Hepatocyte (in vitro differentiated cells): Measurements from ENCODE around the gene DMBX1. TPM values are rescaled to one million over a fixed set of nuclear protein-coding genes. Genes with fewer than 3 reads are reported as not detected.

ENCODE experiments used
- DNase-seq: peaks from one replicate; pipeline ENCODE4 v3.0.0-alpha.2; 2016; ENCODE audit warnings: low spot score
- H2AFZ ChIP-seq: fragments of 200-600 bp; sonication (generic); 2 replicates; pipeline ENCODE4 v1.6.0; 2016; ENCODE audit warnings: antibody characterized with exemption, mild to moderate bottlenecking
- H3K27ac ChIP-seq: fragments of 200-600 bp; sonication (generic); 2 replicates; pipeline ENCODE4 v1.5.1; 2016; ENCODE audit warnings: mild to moderate bottlenecking
- H3K27me3 ChIP-seq: fragments of 200-600 bp; sonication (generic); 2 replicates; pipeline ENCODE4 v1.6.1; 2016
- H3K36me3 ChIP-seq: fragments of 200-600 bp; sonication (generic); replicated peaks from 2 replicates; pipeline ENCODE4 v1.5.1; 2016; ENCODE audit warnings: low read depth; ENCODE audit not compliant: insufficient read depth
- H3K4me1 ChIP-seq: fragments of 200-600 bp; sonication (generic); 2 replicates; pipeline ENCODE4 v1.5.1; 2016; ENCODE audit warnings: mild to moderate bottlenecking, moderate library complexity; ENCODE audit not compliant: insufficient read depth
- H3K4me2 ChIP-seq: fragments of 200-600 bp; sonication (generic); 2 replicates; pipeline ENCODE4 v1.6.0; 2016
- H3K4me3 ChIP-seq: fragments of 200-600 bp; sonication (generic); 2 replicates; pipeline ENCODE4 v1.5.1; 2016; ENCODE audit warnings: mild to moderate bottlenecking
- H3K79me2 ChIP-seq: fragments of 200-600 bp; sonication (generic); 2 replicates; pipeline ENCODE4 v1.6.0; 2017; ENCODE audit warnings: mild to moderate bottlenecking
- H3K9me2 ChIP-seq: fragments of 200-600 bp; sonication (generic); replicated peaks from 2 replicates; pipeline ENCODE4 v1.6.0; 2017; ENCODE audit warnings: mild to moderate bottlenecking; ENCODE audit not compliant: insufficient read depth
- H3K9me3 ChIP-seq: fragments of 200-600 bp; sonication (generic); 2 replicates; pipeline ENCODE4 v1.5.1; 2016; ENCODE audit warnings: low read depth, mild to moderate bottlenecking
- H4K20me1 ChIP-seq: fragments of 200-600 bp; sonication (generic); 2 replicates; pipeline ENCODE4 v1.6.0; 2016; ENCODE audit warnings: mild to moderate bottlenecking; ENCODE audit not compliant: insufficient read depth, poor library complexity, severe bottlenecking
- CTCF ChIP-seq: fragments of 200-600 bp; sonication (generic); IDR thresholded peaks from 2 replicates; pipeline ENCODE4 v1.5.1; 2016; ENCODE audit warnings: antibody characterized with exemption, mild to moderate bottlenecking; ENCODE audit not compliant: poor library complexity
- EZH2 ChIP-seq: fragments of 200-600 bp; sonication (generic); IDR thresholded peaks from 2 replicates; pipeline ENCODE4 v1.6.1; 2016; ENCODE audit warnings: antibody characterized with exemption, mild to moderate bottlenecking, borderline replicate concordance
- EZH2phosphoT487 ChIP-seq: fragments of 200-600 bp; sonication (generic); IDR thresholded peaks from one replicate; pipeline ENCODE4 v1.6.1; 2018; ENCODE audit warnings: antibody characterized with exemption, mild to moderate bottlenecking, low read depth, moderate library complexity; ENCODE audit not compliant: unreplicated experiment, severe bottlenecking
- WGBS: methylation state at CpG from one replicate; pipeline ENCODE4 v1.1.6; 2016; ENCODE audit warnings: low lambda C conversion rate; ENCODE audit errors: missing lambda C conversion rate; 5-methylcytosine and 5-hydroxymethylcytosine counted together
- polyA plus RNA-seq: library from polyadenylated mRNA; unstranded; fragments of >200 nt; fragmentation: Nextera tagmentation; extraction: Ambion mirVana; gene quantifications from 2 replicates; pipeline ENCODE4 v1.2.1, GENCODE V29; 2016
- total RNA-seq: library from RNA; depleted of rRNA; stranded (reverse); fragments of >200 nt; gene quantifications from 2 replicates; pipeline ENCODE4 v1.2.3, GENCODE V29; 2014

DMBX1 gene
- total and polyA plus RNA-seq, 2 experiments from 2014 or later: not detected

DNA sequence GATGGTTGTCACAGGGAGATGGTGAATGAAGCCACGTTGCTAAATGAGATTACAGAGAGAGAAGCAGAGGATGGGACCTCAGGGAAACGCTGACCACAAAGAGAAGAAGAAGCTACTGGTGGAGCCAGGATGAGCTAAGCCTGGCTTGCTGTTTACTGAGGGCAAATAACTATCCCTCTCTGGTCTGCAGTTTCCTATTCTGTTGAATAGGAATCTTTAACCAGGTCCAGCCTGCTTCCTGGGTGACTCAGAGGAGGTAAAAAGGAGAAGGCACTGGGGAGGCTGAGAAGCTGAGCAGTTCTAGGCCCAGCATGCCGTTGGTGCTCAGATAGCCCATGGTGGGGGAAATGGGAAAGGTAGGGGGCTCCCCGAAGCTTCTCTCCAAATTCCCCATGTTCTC lies 29.6 kb downstream of the DMBX1 start:
- WGBS: 79% methylated on average over 4 of the region's 4 CpGs
- no peaks in the 10 kb centered on the region for H3K9me3 ChIP-seq

DNA sequence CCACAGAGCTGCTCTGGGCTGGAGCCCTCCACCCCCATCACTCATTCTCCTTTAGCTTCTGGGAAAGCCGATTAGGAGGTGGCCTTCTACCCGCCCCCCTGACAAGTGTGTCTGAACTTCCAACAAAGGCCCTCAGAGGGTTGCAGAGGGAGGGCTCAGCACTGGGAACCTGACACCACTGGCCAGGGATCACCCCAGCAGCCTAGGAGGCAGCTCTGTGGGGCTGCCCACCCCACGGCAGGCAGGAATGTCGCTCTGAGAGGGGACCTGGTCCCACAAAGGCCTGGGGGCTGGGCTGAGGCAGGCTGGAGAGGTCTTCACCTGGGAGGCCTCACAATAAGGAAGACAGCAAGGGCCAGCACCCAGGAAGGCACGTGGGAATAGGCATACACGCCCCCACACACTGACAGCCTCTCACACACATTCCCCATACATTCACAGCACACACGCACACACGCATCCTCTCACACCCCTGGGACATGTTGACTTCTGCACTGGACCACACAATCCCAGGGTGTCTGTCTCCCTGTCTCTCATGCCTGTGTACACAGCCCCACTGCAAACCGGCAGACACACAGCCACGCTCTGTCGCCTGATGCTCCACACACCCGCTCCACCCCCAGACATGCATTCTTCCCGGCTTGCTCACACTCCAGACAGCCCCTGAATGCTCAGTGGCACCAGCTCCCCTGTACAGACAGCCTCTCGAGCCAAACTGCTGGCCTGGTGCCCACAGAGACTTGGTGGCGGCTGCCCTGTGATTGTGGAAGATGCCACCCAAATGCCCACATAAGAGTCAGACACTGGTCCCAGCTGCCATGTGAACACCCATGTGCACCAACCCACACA lies 30.7 kb downstream of the DMBX1 start:
- Histone ChIP-seq H3K9me3 (no peaks in the 10 kb centered on the region), H3K4me2 (peak overlapping the region; percentile 46), H3K27ac (no peak overlapping the region), H3K4me1 (peaks cover 20% of the 10 kb centered on the region), H4K20me1 (no peaks in the 10 kb centered on the region), H3K4me3 (no peak overlapping the region), H3K27me3 (peaks cover 15% of the 10 kb centered on the region), H3K9me2 (no peaks in the 10 kb centered on the region), H2AFZ (no peak overlapping the region), H3K36me3 (no peaks in the 10 kb centered on the region), H3K79me2 (no peaks in the 10 kb centered on the region)
- no peak for TF ChIP-seq EZH2phosphoT487
- no peak for TF ChIP-seq EZH2
- no peak for TF ChIP-seq CTCF
- peak; percentile 74 for DNase-seq
- WGBS: 25% methylated on average over 15 of the region's 15 CpGs

More for the DNA sequence above, 29.6 kb downstream of the DMBX1 start:
- H3K79me2 ChIP-seq: no peaks in the 10 kb centered on the region
- TF ChIP-seq EZH2phosphoT487: no peak
- no peak for TF ChIP-seq CTCF
- no peak for TF ChIP-seq EZH2
- DNase-seq: no peak
- H3K27me3 ChIP-seq: peaks cover 4% of the 10 kb centered on the region
- no peaks in the 10 kb centered on the region for H3K36me3 ChIP-seq
- no peaks in the 10 kb centered on the region for H3K9me2 ChIP-seq
- no peak overlapping the region for H3K4me2 ChIP-seq
- no peak overlapping the region for H2AFZ ChIP-seq
- H3K4me1 ChIP-seq: peaks cover 20% of the 10 kb centered on the region
- no peak overlapping the region for H3K4me3 ChIP-seq
- H3K27ac ChIP-seq: no peak overlapping the region
- no peaks in the 10 kb centered on the region for H4K20me1 ChIP-seq

DNA sequence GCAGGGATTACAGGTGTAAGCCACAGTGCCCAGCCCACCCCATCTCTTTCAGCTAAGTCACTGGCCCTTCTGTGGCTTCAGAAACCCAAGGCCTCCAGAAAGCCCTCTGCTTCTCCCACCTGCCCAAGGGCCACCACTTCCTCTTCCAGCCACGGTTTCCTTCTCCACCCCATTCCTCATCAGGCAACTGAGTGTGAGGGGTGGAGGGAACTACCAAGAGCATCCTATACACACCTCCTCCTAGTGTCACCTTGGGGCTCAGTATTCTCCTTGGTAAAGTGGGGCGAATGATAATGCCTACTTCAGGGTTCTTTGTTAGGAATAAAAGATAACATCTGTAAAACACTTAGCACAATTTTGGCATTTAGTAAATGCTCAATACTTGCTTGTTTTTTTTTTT lies 31.8 kb downstream of the DMBX1 start:
- no peaks in the 10 kb centered on the region for H4K20me1 ChIP-seq
- no peaks in the 10 kb centered on the region for H3K36me3 ChIP-seq
- H3K27me3 ChIP-seq: peaks cover 26% of the 10 kb centered on the region
- H3K4me1 ChIP-seq: peaks cover 20% of the 10 kb centered on the region
- WGBS: 75% methylated on average over 2 of the region's 2 CpGs
- no peak overlapping the region for H3K27ac ChIP-seq
- H3K4me2 ChIP-seq: no peak overlapping the region
- TF ChIP-seq EZH2 (no peak), EZH2phosphoT487 (no peak), CTCF (no peak)
- no peak for DNase-seq
- H3K9me3 ChIP-seq: no peaks in the 10 kb centered on the region
- no peak overlapping the region for H2AFZ ChIP-seq
- H3K9me2 ChIP-seq: no peaks in the 10 kb centered on the region
- H3K4me3 ChIP-seq: no peak overlapping the region
- no peaks in the 10 kb centered on the region for H3K79me2 ChIP-seq
